ENCODE data around the gene UBA6.

The UBA6 gene

GRCh38 chr4:67581208-67581857 lies 119.6 kb downstream of the UBA6 start:
- DNase-seq (ENCODE audit: low read depth in 3 of 3, low spot score in 1 of 3) = no peak

GRCh38 chr4:67580577-67580976 lies 120.4 kb downstream of the UBA6 start:
- DNase-seq (ENCODE audit: low read depth in 3 of 3, low spot score in 1 of 3) = no peak

GRCh38 chr4:67576538-67576937 lies 124.4 kb downstream of the UBA6 start:
- DNase-seq (ENCODE audit: low read depth in 3 of 3, low spot score in 1 of 3) = no peak

- DNase-seq (ENCODE audit: low read depth in 3 of 3, low spot score in 1 of 3) = no peak
Observed at GRCh38 chr4:67576059-67576466, 124.9 kb downstream of the UBA6 start.

GRCh38 chr4:67575232-67576058 lies 125.5 kb downstream of the UBA6 start:
- no peak for DNase-seq (ENCODE audit: low read depth in 3 of 3, low spot score in 1 of 3)

GRCh38 chr4:67573193-67573592 lies 127.8 kb downstream of the UBA6 start:
- no peak for DNase-seq (ENCODE audit: low read depth in 3 of 3, low spot score in 1 of 3)

- DNase-seq (ENCODE audit: low read depth in 3 of 3, low spot score in 1 of 3) = no peak
Observed at GRCh38 chr4:67571975-67572374, 129.0 kb downstream of the UBA6 start.

- no peak for DNase-seq (ENCODE audit: low read depth in 3 of 3, low spot score in 1 of 3)
Observed at GRCh38 chr4:67570537-67570936, 130.4 kb downstream of the UBA6 start.

GRCh38 chr4:67568820-67569219 lies 132.1 kb downstream of the UBA6 start:
- DNase-seq (ENCODE audit: low read depth in 3 of 3, low spot score in 1 of 3) = no peak

GRCh38 chr4:67566335-67566734 lies 134.6 kb downstream of the UBA6 start:
- no peak for DNase-seq (ENCODE audit: low read depth in 3 of 3, low spot score in 1 of 3)

- DNase-seq (ENCODE audit: low read depth in 3 of 3, low spot score in 1 of 3) = no peak
Observed at GRCh38 chr4:67565284-67565683, 135.7 kb downstream of the UBA6 start.

All from stimulated activated CD4-positive, alpha-beta T cell treated with anti-CD3 and anti-CD28 coated beads, TNF-alpha, amount 100 ng/mL, for 1 hour (primary cell).